Measurements from ENCODE around the gene PCDHA1.

PCDHA1 gene

GRCh38 chr5:140946578-140946977 lies 160.6 kb downstream of the PCDHA1 start:
- no peak overlapping the region for H2AFZ ChIP-seq (ENCODE audit: low read depth, low read length)
- no peaks in the 10 kb centered on the region for H3K36me3 ChIP-seq (ENCODE audit: insufficient read depth, low read length)
- H3K4me3 ChIP-seq (ENCODE audit: low read length) = no peak overlapping the region
- no peaks in the 10 kb centered on the region for H3K27me3 ChIP-seq (ENCODE audit: insufficient read depth, low read length)
- H3K9me3 ChIP-seq (ENCODE audit: low read length) = peaks cover 3% of the 10 kb centered on the region
- no peaks in the 10 kb centered on the region for H3K4me1 ChIP-seq (ENCODE audit: insufficient read depth, low read length)

DNA sequence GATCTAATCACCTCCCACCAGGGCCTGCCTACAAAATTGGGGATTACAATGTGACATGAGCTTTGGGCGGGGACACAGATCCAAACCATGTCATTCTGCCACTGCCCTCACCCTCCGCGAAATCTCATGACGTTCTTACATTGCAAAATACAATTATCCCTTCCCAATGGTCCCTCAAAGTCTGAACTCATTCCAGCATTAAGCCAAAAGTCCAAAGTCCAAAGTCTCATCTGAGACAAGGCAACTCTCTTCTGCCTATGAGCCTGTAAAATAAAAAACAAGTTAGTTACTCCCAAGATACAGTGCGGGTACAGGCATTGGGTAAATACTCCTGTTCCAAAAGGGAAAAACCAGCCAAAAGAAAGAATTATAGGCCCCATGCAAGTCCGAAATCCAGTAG lies 165.7 kb downstream of the PCDHA1 start:
- H3K36me3 ChIP-seq (ENCODE audit: insufficient read depth, low read length) = no peaks in the 10 kb centered on the region
- peaks cover 3% of the 10 kb centered on the region for H3K9me3 ChIP-seq (ENCODE audit: low read length)
- no peak overlapping the region for H2AFZ ChIP-seq (ENCODE audit: low read depth, low read length)
- H3K4me3 ChIP-seq (ENCODE audit: low read length) = no peak overlapping the region
- no peaks in the 10 kb centered on the region for H3K27me3 ChIP-seq (ENCODE audit: insufficient read depth, low read length)
- no peaks in the 10 kb centered on the region for H3K4me1 ChIP-seq (ENCODE audit: insufficient read depth, low read length)

GRCh38 chr5:140953234-140953633 lies 167.3 kb downstream of the PCDHA1 start:
- no peak overlapping the region for H3K4me3 ChIP-seq (ENCODE audit: low read length)
- no peaks in the 10 kb centered on the region for H3K36me3 ChIP-seq (ENCODE audit: insufficient read depth, low read length)
- H3K4me1 ChIP-seq (ENCODE audit: insufficient read depth, low read length) = no peaks in the 10 kb centered on the region
- H2AFZ ChIP-seq (ENCODE audit: low read depth, low read length) = no peak overlapping the region
- H3K27me3 ChIP-seq (ENCODE audit: insufficient read depth, low read length) = no peaks in the 10 kb centered on the region
- peaks cover 3% of the 10 kb centered on the region for H3K9me3 ChIP-seq (ENCODE audit: low read length)

- Histone ChIP-seq H3K36me3 (ENCODE audit: insufficient read depth, low read length) (no peaks in the 10 kb centered on the region), H3K4me3 (ENCODE audit: low read length) (no peak overlapping the region), H3K9me3 (ENCODE audit: low read length) (peaks cover 4% of the 10 kb centered on the region), H2AFZ (ENCODE audit: low read depth, low read length) (no peak overlapping the region), H3K4me1 (ENCODE audit: insufficient read depth, low read length) (peaks cover 5% of the 10 kb centered on the region), H3K27me3 (ENCODE audit: insufficient read depth, low read length) (no peaks in the 10 kb centered on the region)
Measured at GRCh38 chr5:140962190-140962589, 176.2 kb downstream of the PCDHA1 start.

DNA sequence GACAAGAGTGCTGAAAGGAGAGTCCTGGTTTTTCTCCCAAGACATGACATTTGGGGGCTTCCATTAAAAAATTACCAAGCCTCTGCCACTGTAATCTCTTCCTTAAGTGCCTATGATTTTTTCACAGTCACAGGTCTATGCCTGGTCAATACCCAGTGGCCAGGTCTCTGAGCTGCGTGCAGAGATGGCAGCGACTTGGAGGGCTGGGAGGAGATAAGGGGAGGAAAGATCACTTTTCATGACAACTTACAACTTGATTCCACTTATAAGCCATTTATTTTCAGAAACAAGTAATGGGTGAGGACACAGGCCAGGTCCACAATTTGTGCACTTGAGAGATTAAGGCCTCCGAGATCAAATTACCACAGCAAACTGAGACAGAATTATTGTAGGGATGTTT lies 178.4 kb downstream of the PCDHA1 start:
- Histone ChIP-seq H2AFZ (ENCODE audit: low read depth, low read length) (no peak overlapping the region), H3K4me3 (ENCODE audit: low read length) (no peak overlapping the region), H3K9me3 (ENCODE audit: low read length) (peaks cover 6% of the 10 kb centered on the region), H3K4me1 (ENCODE audit: insufficient read depth, low read length) (peaks cover 5% of the 10 kb centered on the region), H3K36me3 (ENCODE audit: insufficient read depth, low read length) (no peaks in the 10 kb centered on the region), H3K27me3 (ENCODE audit: insufficient read depth, low read length) (no peaks in the 10 kb centered on the region)

DNA sequence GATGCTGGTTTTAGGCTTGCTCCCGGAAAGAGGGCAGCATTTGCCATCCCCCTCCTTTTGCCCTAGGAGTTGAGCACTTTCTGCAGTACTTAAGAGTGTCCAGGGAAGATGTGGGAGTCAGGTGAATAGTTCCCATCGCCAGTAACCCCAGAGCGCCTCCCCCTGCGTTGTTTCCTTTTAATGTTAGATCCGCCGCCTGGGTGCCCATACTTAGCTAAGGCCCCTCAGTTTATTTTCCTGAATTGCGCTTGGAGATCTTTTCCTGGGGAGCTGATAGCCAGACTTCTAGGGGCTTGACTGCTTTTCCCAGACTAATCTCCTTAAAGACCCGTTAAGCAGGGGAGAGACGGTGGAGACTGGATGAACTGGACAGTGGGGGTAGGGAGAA lies 180.0 kb downstream of the PCDHA1 start:
- Histone ChIP-seq H3K27me3 (ENCODE audit: insufficient read depth, low read length) (no peaks in the 10 kb centered on the region), H3K36me3 (ENCODE audit: insufficient read depth, low read length) (no peaks in the 10 kb centered on the region), H2AFZ (ENCODE audit: low read depth, low read length) (peak overlapping the region; percentile 51), H3K9me3 (ENCODE audit: low read length) (peaks cover 6% of the 10 kb centered on the region), H3K4me3 (ENCODE audit: low read length) (peak overlapping the region; percentile 42), H3K4me1 (ENCODE audit: insufficient read depth, low read length) (peaks cover 5% of the 10 kb centered on the region)

DNA sequence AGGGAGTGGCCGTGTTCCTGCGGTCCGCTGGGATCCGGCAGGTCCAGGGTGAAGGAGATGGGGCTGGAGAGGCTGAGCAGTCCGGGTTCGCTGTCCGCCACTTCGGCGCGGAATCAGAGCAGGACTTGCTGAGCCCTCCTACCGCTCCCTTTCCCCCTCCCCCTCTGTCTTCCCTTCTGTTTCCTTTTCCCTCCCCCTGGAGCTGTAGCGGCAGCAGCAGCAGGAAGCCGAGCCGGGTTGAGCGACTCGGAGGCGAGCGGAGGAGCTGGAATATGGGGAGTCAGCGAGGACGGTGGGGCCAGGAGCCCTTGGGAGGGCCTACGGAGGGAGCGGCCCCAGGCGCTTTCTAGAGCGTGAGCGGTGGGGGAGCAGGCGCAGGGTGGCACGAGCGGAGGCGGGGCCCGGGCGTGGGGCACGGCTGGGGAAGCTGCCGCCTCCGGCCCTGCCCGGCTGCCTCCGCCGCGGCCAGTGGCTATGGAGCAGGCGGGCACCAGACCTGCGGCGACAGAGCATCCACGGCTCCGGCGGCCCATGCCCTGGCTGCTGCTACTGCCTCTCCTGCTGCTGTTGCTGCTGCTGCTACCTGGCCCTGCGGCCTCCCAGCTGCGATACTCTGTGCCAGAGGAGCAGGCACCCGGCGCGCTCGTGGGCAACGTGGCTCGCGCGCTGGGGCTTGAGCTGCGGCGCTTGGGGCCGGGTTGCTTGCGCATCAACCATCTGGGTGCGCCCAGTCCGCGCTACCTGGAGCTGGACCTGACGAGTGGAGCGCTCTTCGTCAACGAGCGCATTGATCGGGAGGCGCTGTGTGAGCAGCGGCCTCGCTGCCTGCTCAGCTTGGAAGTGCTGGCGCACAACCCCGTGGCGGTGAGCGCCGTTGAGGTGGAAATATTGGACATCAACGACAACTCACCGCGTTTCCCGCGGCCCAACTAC lies 180.6 kb downstream of the PCDHA1 start, which contains the start of gene PCDHAC2:
PCDHAC2 (plus strand) TSS at position 184 of the 933 bp plus-strand sequence; CDS start at position 475, 291 bp downstream.
- peak within 1 kb of the TSS; percentile 51 for H2AFZ ChIP-seq (ENCODE audit: low read depth, low read length)
- H3K9me3 ChIP-seq (ENCODE audit: low read length) = peaks cover 6% of the 10 kb centered on the region
- no peaks in the 10 kb centered on the region for H3K27me3 ChIP-seq (ENCODE audit: insufficient read depth, low read length)
- no peaks in the 10 kb centered on the region for H3K36me3 ChIP-seq (ENCODE audit: insufficient read depth, low read length)
- H3K4me1 ChIP-seq (ENCODE audit: insufficient read depth, low read length) = peaks cover 5% of the 10 kb centered on the region
- H3K4me3 ChIP-seq (ENCODE audit: low read length) = peak within 1 kb of the TSS; percentile 42

DNA sequence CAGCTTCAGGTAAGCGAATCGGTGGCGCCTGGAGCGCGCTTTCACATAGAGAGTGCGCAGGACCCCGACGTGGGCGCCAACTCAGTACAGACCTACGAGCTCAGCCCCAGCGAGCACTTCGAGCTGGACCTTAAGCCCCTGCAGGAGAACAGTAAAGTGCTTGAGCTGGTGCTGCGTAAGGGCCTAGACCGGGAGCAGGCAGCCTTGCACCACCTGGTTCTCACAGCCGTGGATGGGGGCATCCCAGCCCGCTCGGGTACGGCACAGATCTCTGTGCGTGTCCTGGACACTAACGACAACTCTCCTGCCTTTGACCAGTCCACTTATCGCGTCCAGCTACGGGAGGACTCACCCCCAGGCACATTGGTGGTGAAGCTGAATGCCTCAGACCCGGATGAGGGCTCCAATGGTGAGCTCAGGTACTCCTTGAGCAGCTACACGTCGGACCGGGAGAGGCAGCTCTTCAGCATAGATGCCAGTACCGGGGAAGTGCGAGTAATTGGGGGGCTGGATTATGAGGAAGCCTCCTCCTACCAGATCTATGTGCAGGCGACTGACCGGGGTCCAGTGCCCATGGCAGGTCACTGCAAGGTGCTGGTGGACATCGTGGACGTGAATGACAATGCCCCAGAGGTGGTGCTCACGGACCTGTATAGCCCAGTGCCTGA lies 181.4 kb downstream of the PCDHA1 start:
- H3K36me3 ChIP-seq (ENCODE audit: insufficient read depth, low read length) = no peaks in the 10 kb centered on the region
- H3K27me3 ChIP-seq (ENCODE audit: insufficient read depth, low read length) = no peaks in the 10 kb centered on the region
- H3K4me3 ChIP-seq (ENCODE audit: low read length) = no peak overlapping the region
- H2AFZ ChIP-seq (ENCODE audit: low read depth, low read length) = no peak overlapping the region
- peaks cover 6% of the 10 kb centered on the region for H3K9me3 ChIP-seq (ENCODE audit: low read length)
- H3K4me1 ChIP-seq (ENCODE audit: insufficient read depth, low read length) = peaks cover 5% of the 10 kb centered on the region

GRCh38 chr5:140969880-140970279 lies 183.9 kb downstream of the PCDHA1 start:
- H3K4me1 ChIP-seq (ENCODE audit: insufficient read depth, low read length) = peaks cover 5% of the 10 kb centered on the region
- no peaks in the 10 kb centered on the region for H3K36me3 ChIP-seq (ENCODE audit: insufficient read depth, low read length)
- no peak overlapping the region for H3K4me3 ChIP-seq (ENCODE audit: low read length)
- H3K27me3 ChIP-seq (ENCODE audit: insufficient read depth, low read length) = no peaks in the 10 kb centered on the region
- H3K9me3 ChIP-seq (ENCODE audit: low read length) = peaks cover 6% of the 10 kb centered on the region
- H2AFZ ChIP-seq (ENCODE audit: low read depth, low read length) = no peak overlapping the region

DNA sequence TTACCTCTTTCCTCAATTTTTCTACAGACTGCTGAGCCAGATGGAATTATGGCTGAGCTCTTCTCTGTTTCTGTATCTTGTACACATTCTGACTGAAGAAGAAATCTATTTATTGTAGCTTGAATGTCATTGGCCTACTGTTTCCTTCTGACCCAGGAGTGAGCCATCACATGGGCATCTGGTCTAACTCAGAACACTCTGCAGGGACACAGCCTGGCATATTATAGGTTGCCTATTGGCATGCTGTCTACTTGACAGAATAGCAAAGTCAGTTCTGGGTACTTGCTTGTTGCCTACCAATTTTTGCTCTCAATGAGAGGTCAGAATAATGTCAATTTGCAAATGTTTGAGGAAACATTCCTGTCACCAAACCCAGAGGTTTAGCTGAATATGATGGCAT lies 187.6 kb downstream of the PCDHA1 start:
- no peaks in the 10 kb centered on the region for H3K27me3 ChIP-seq (ENCODE audit: insufficient read depth, low read length)
- no peaks in the 10 kb centered on the region for H3K9me3 ChIP-seq (ENCODE audit: low read length)
- H2AFZ ChIP-seq (ENCODE audit: low read depth, low read length) = no peak overlapping the region
- no peaks in the 10 kb centered on the region for H3K4me1 ChIP-seq (ENCODE audit: insufficient read depth, low read length)
- no peak overlapping the region for H3K4me3 ChIP-seq (ENCODE audit: low read length)
- H3K36me3 ChIP-seq (ENCODE audit: insufficient read depth, low read length) = no peaks in the 10 kb centered on the region

- Histone ChIP-seq H3K9me3 (ENCODE audit: low read length) (no peaks in the 10 kb centered on the region), H3K4me1 (ENCODE audit: insufficient read depth, low read length) (no peaks in the 10 kb centered on the region), H3K4me3 (ENCODE audit: low read length) (no peak overlapping the region), H3K36me3 (ENCODE audit: insufficient read depth, low read length) (peaks cover 3% of the 10 kb centered on the region), H3K27me3 (ENCODE audit: insufficient read depth, low read length) (no peaks in the 10 kb centered on the region), H2AFZ (ENCODE audit: low read depth, low read length) (no peak overlapping the region)
Measured at GRCh38 chr5:140977003-140977402, 191.1 kb downstream of the PCDHA1 start.

DNA sequence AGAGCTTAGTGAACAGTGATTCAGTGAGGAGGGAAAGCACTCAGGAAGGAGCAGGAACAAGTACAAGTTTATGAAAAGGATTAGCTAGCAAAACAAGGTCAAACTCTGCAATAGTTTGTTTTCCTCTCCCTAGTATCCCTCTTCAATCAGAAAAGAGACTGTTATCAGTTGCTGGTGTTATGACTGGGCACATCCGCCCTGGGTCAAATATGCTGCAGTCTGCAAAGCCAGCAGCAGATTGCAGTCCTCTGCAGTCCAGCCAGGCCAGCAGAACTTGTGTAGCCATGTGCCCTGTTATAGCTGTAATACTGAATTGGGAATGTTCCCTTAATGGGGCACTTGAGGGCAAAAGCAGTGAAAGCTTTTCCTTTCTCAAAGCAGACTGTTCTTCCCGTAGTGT lies 192.3 kb downstream of the PCDHA1 start:
- H3K36me3 ChIP-seq (ENCODE audit: insufficient read depth, low read length) = peaks cover 5% of the 10 kb centered on the region
- no peaks in the 10 kb centered on the region for H3K9me3 ChIP-seq (ENCODE audit: low read length)
- H3K4me1 ChIP-seq (ENCODE audit: insufficient read depth, low read length) = no peaks in the 10 kb centered on the region
- H3K4me3 ChIP-seq (ENCODE audit: low read length) = no peak overlapping the region
- no peaks in the 10 kb centered on the region for H3K27me3 ChIP-seq (ENCODE audit: insufficient read depth, low read length)
- H2AFZ ChIP-seq (ENCODE audit: low read depth, low read length) = no peak overlapping the region

DNA sequence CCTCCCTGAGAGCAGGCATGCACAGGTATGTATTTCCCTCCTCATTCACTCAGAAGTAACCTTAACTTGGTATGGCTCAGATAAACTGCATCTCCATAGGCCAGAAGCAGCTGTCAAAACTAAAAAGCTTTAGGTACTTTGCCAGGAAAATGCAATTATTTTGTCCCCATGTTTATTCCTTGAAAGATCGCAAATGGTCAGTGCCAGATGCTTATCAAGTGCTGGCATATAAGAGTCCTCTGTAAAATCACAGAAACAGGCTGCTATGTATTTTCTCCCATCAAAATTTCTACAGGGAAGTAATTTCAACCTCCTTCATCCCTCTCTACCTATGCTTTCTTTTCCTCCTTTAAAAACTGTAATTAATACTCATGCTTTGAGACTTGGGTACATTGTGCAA lies 193.0 kb downstream of the PCDHA1 start:
- Histone ChIP-seq H3K4me1 (ENCODE audit: insufficient read depth, low read length) (no peaks in the 10 kb centered on the region), H3K27me3 (ENCODE audit: insufficient read depth, low read length) (no peaks in the 10 kb centered on the region), H3K4me3 (ENCODE audit: low read length) (no peak overlapping the region), H3K36me3 (ENCODE audit: insufficient read depth, low read length) (peaks cover 10% of the 10 kb centered on the region), H3K9me3 (ENCODE audit: low read length) (no peaks in the 10 kb centered on the region), H2AFZ (ENCODE audit: low read depth, low read length) (no peak overlapping the region)

Measured in neuron (in vitro differentiated cells).